K562 (cell line): ENCODE measurements around the gene MRAP2. TPM values are rescaled to one million over a fixed set of nuclear protein-coding genes. Genes with fewer than 3 reads are reported as not detected.

Experiments used
- ARID1B ChIP-seq: fragments of 450-650 bp; IDR thresholded peaks from 2 replicates; pipeline ENCODE4 v1.6.1; 2016; ENCODE audit warnings: antibody characterized with exemption, mild to moderate bottlenecking, inconsistent platforms
- BRD4 ChIP-seq: fragments of 200-600 bp; sonication (generic); IDR thresholded peaks from 2 replicates; pipeline ENCODE4 v1.6.1; 2017; ENCODE audit warnings: inconsistent platforms
- CTBP1 ChIP-seq: fragments of 450-650 bp; IDR thresholded peaks from 2 replicates; pipeline ENCODE4 v1.6.1; 2016; ENCODE audit warnings: borderline replicate concordance
- ELF4 ChIP-seq: fragments of 450-650 bp; formaldehyde crosslinking; IDR thresholded peaks from 2 replicates; pipeline ENCODE4 v1.4.0; 2022; ENCODE audit warnings: missing genetic modification characterization
- ETV5 ChIP-seq: sonication (generic); formaldehyde crosslinking; IDR thresholded peaks from 2 replicates; pipeline ENCODE4 v1.4.0; 2020; ENCODE audit warnings: low read depth, mild to moderate bottlenecking, missing genetic modification reagents
- EWSR1 ChIP-seq: fragments of 450-650 bp; IDR thresholded peaks from 2 replicates; pipeline ENCODE4 v1.6.1; 2018; ENCODE audit warnings: borderline replicate concordance, mild to moderate bottlenecking, low read depth, moderate library complexity; ENCODE audit not compliant: partially characterized antibody
- FOXM1 ChIP-seq, 2 experiments: fragments of 450-650 bp in 1 of 2; sonication (generic) in 1 of 2; formaldehyde crosslinking in 1 of 2; IDR thresholded peaks; 2 replicates each; pipeline versions ENCODE4 v1.6.1 to v1.9.0; 2017 to 2022; ENCODE audit warnings: low read depth in 2 of 2, mild to moderate bottlenecking in 2 of 2, missing genetic modification reagents in 1 of 2, moderate library complexity in 1 of 2
- LEF1 ChIP-seq: fragments of 450-650 bp; IDR thresholded peaks from 2 replicates; pipeline ENCODE4 v1.6.1; 2016; ENCODE audit warnings: mild to moderate bottlenecking
- MXI1 ChIP-seq: IDR thresholded peaks from 2 replicates; pipeline ENCODE4 v1.6.1; 2011; ENCODE audit warnings: low read depth, mild to moderate bottlenecking, improper control_type of control experiment, low read length
- PURB ChIP-seq: sonication (generic); formaldehyde crosslinking; IDR thresholded peaks from 2 replicates; pipeline ENCODE4 v1.9.0; 2021; ENCODE audit warnings: low read depth, mild to moderate bottlenecking, missing genetic modification reagents
- SIN3A ChIP-seq, 2 experiments: fragments of 150-350 bp in 1 of 2; IDR thresholded peaks; 2 replicates each; pipeline ENCODE4 v1.6.1; 2011 to 2016; ENCODE audit warnings: borderline replicate concordance in 2 of 2, low read depth in 2 of 2, low read length in 2 of 2, mild to moderate bottlenecking in 2 of 2, moderate library complexity in 2 of 2; ENCODE audit not compliant: control insufficient read depth in 1 of 2
- SMARCC2 ChIP-seq: fragments of 450-650 bp; IDR thresholded peaks from 2 replicates; pipeline ENCODE4 v1.6.1; 2017; ENCODE audit warnings: antibody characterized with exemption, moderate library complexity, mild to moderate bottlenecking, low read depth
- TEAD1 ChIP-seq, 2 experiments: fragments of 450-650 bp in 1 of 2; sonication (generic) in 1 of 2; formaldehyde crosslinking; IDR thresholded peaks; 2 replicates each; pipeline versions ENCODE4 v1.4.0 to v1.8.0; 2020 to 2022; ENCODE audit warnings: mild to moderate bottlenecking in 2 of 2, missing genetic modification reagents in 1 of 2
- XRCC5 ChIP-seq: fragments of 200-400 bp; formaldehyde crosslinking; IDR thresholded peaks from 2 replicates; pipeline ENCODE4 v1.6.1; 2017; ENCODE audit warnings: low read depth, mild to moderate bottlenecking, low read length
- ZC3H8 ChIP-seq: fragments of 450-650 bp; IDR thresholded peaks from 2 replicates; pipeline ENCODE4 v1.6.1; 2017
- polyA plus RNA-seq, 8 experiments: library from polyadenylated mRNA; depleted of rRNA in 4 of 8; stranded (reverse) in 5 of 8; unstranded in 3 of 8; fragments of >200 nt; fragmentation: Nextera tagmentation in 2 of 8; fragmentation: Illumina TruSeq in 1 of 8; extraction: Ambion mirVana in 2 of 8; extraction: Trizol in 1 of 8; gene quantifications; 2 replicates each; pipeline versions ENCODE4 v1.2.1 to v1.2.3, GENCODE V29; 2011 to 2014; ENCODE audit warnings: inconsistent platforms in 1 of 8, missing spikeins in 1 of 8
- total RNA-seq, 7 experiments: library from RNA; depleted of rRNA in 6 of 7; stranded (reverse); fragments of >200 nt in 6 of 7; fragmentation: Illumina TruSeq in 2 of 7; extraction: Trizol in 2 of 7; gene quantifications; 2 replicates each; pipeline versions ENCODE4 v1.2.1 to v1.2.3, GENCODE V29; 2011 to 2021; ENCODE audit warnings: low replicate concordance in 1 of 7
- TF ChIP-seq, protein P1 (sequence below): sonication (generic); formaldehyde crosslinking; IDR thresholded peaks from 2 replicates; pipeline ENCODE4 v1.8.0; 2022; ENCODE audit warnings: missing genetic modification reagents, mild to moderate bottlenecking, moderate library complexity, borderline replicate concordance
- TF ChIP-seq, protein P2 (sequence below): fragments of 450-650 bp; conservative IDR thresholded peaks from 2 replicates; pipeline ENCODE4 v1.6.1; 2016; ENCODE audit warnings: missing genetic modification characterization, low read depth, mild to moderate bottlenecking, control low read depth, missing compliant biosample characterization
- TF ChIP-seq, protein P3 (sequence below): fragments of 450-650 bp; IDR thresholded peaks from 2 replicates; pipeline ENCODE4 v1.6.1; 2017; ENCODE audit warnings: antibody characterized with exemption
- TF ChIP-seq, protein P4 (sequence below): fragments of 200-800 bp; sonication (Bioruptor generic); IDR thresholded peaks from 2 replicates; pipeline ENCODE4 v1.6.1; 2017; ENCODE audit warnings: missing genetic modification characterization, missing compliant biosample characterization

The MRAP2 gene
- total and polyA plus RNA-seq, 9 of the 15 experiments (the other 6 are each of a cell fraction or from before 2014, with no cell fraction given) = 5.9 to 38.9 (median 9.3) TPM

DNA sequence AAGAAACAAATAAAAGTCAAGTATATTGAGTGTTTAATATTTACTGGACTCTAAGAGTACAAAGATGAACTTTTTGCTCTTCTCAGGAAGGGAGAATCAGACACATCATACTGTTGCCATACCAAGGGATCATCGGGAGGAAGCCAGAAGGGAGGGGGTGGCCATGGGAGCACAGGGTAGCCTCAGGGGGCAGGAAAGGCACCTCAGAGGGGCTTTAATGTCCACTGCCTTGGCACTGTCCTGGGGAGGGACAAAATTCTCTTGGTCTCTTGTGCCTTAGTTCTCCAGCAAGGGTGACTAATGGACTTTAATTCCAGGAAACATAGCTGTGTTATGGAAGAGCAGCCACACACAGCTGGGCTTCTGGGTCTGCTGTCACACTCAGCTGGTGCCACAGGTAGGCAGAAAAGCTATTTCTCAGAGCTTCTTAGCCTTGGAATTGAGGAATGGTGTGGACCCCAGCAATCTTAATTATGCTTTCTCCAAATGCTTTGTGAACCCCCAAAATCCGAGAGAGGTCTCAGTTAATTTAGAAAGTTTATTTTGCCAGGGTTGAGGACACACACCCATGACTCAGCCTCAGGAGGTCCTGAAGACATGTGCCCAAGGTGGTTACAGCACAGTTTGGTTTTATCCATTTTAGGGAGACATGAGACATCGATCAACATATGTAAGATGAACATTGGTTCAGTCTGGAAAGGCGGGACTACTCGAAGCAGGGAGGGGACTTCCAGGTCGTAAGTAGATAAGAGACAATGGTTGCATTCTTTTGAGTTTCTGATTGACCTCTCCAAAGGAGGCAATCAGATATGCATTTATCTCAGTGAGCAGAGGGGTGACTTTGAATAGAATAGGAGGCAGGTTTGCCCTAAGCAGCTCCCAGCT lies 53.2 kb downstream of the MRAP2 start (continued):
- TF ChIP-seq, protein P1, sequence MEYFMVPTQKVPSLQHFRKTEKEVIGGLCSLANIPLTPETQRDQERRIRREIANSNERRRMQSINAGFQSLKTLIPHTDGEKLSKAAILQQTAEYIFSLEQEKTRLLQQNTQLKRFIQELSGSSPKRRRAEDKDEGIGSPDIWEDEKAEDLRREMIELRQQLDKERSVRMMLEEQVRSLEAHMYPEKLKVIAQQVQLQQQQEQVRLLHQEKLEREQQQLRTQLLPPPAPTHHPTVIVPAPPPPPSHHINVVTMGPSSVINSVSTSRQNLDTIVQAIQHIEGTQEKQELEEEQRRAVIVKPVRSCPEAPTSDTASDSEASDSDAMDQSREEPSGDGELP (CRISPR knock-in tag) = peak; percentile 35; the same call in 1 of the 2 replicates
- TF ChIP-seq SMARCC2 = peak; percentile 44; the same call in 1 of the 2 replicates
- TF ChIP-seq BRD4 = no peak
- TF ChIP-seq CTBP1 = peak; percentile 68; the same call in 1 of the 2 replicates
- no peak for TF ChIP-seq PURB
- no peak for TF ChIP-seq EWSR1
- TF ChIP-seq FOXM1 (IDR thresholded peaks at IDR 0.05; ENCODE audit: low read depth) = peak; percentile 55
- TF ChIP-seq FOXM1 (CRISPR knock-in tag; IDR thresholded peaks at IDR 0.05; ENCODE audit: low read depth) = no peak
- peak; percentile 28; the same call in 1 of the 2 replicates for TF ChIP-seq LEF1
- TF ChIP-seq, protein P2, sequence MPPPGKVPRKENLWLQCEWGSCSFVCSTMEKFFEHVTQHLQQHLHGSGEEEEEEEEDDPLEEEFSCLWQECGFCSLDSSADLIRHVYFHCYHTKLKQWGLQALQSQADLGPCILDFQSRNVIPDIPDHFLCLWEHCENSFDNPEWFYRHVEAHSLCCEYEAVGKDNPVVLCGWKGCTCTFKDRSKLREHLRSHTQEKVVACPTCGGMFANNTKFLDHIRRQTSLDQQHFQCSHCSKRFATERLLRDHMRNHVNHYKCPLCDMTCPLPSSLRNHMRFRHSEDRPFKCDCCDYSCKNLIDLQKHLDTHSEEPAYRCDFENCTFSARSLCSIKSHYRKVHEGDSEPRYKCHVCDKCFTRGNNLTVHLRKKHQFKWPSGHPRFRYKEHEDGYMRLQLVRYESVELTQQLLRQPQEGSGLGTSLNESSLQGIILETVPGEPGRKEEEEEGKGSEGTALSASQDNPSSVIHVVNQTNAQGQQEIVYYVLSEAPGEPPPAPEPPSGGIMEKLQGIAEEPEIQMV (tag) = no peak
- TF ChIP-seq ZC3H8 = no peak
- TF ChIP-seq, protein P3, sequence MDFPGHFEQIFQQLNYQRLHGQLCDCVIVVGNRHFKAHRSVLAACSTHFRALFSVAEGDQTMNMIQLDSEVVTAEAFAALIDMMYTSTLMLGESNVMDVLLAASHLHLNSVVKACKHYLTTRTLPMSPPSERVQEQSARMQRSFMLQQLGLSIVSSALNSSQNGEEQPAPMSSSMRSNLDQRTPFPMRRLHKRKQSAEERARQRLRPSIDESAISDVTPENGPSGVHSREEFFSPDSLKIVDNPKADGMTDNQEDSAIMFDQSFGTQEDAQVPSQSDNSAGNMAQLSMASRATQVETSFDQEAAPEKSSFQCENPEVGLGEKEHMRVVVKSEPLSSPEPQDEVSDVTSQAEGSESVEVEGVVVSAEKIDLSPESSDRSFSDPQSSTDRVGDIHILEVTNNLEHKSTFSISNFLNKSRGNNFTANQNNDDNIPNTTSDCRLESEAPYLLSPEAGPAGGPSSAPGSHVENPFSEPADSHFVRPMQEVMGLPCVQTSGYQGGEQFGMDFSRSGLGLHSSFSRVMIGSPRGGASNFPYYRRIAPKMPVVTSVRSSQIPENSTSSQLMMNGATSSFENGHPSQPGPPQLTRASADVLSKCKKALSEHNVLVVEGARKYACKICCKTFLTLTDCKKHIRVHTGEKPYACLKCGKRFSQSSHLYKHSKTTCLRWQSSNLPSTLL = no peak
- no peak for TF ChIP-seq ETV5 (CRISPR knock-in tag)
- TF ChIP-seq XRCC5 = no peak
- no peak for TF ChIP-seq MXI1
- TF ChIP-seq SIN3A (IDR thresholded peaks at IDR 0.05; ENCODE audit: borderline replicate concordance in 2 of 2, control insufficient read depth in 1 of 2, low read depth in 2 of 2, low read length in 2 of 2) = no peak
- peak; percentile 93 for TF ChIP-seq ARID1B
- TF ChIP-seq, protein P4, sequence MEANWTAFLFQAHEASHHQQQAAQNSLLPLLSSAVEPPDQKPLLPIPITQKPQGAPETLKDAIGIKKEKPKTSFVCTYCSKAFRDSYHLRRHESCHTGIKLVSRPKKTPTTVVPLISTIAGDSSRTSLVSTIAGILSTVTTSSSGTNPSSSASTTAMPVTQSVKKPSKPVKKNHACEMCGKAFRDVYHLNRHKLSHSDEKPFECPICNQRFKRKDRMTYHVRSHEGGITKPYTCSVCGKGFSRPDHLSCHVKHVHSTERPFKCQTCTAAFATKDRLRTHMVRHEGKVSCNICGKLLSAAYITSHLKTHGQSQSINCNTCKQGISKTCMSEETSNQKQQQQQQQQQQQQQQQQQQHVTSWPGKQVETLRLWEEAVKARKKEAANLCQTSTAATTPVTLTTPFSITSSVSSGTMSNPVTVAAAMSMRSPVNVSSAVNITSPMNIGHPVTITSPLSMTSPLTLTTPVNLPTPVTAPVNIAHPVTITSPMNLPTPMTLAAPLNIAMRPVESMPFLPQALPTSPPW (CRISPR knock-in tag) = no peak; the same call in 1 of the 2 replicates
- peak in 1 of 2 experiments; percentile 79; a peak in 2 of 4 replicates for TF ChIP-seq TEAD1 (CRISPR knock-in tag; IDR thresholded peaks at IDR 0.05)
- no peak for TF ChIP-seq ELF4
